Chondrocyte (in vitro differentiated cells): ENCODE results near the gene ADORA1. TPM values are rescaled to one million over a fixed set of nuclear protein-coding genes. Genes with fewer than 3 reads are reported as not detected.

Experiments
- DNase-seq: peaks from one replicate; pipeline ENCODE4 v3.0.0; 2021; ENCODE audit warnings: mixed read lengths, low spot score
- H3K27ac Mint-ChIP-seq: one replicate; pipeline ENCODE4 v1.8.0; 2021; ENCODE audit warnings: mild to moderate bottlenecking, moderate library complexity, mixed read lengths; ENCODE audit not compliant: unreplicated experiment
- H3K27me3 Mint-ChIP-seq: 2 replicates; pipeline ENCODE4 v1.8.0; 2021; ENCODE audit warnings: low read depth, mixed read lengths
- H3K36me3 Mint-ChIP-seq: 2 replicates; pipeline ENCODE4 v1.8.0; 2021; ENCODE audit warnings: low read depth, mixed read lengths
- H3K4me1 Mint-ChIP-seq: 2 replicates; pipeline ENCODE4 v1.8.0; 2021; ENCODE audit warnings: low read depth, mild to moderate bottlenecking, mixed read lengths
- H3K4me3 Mint-ChIP-seq: one replicate; pipeline ENCODE4 v1.8.0; 2021; ENCODE audit warnings: mild to moderate bottlenecking, moderate library complexity, mixed read lengths; ENCODE audit not compliant: unreplicated experiment
- H3K9me3 Mint-ChIP-seq: 2 replicates; pipeline ENCODE4 v1.8.0; 2021; ENCODE audit warnings: low read depth, mixed read lengths
- CTCF ChIP-seq: fragments of 200-600 bp; sonication (generic); IDR thresholded peaks from 2 replicates; pipeline ENCODE4 v1.5.0; 2021; ENCODE audit warnings: antibody characterized with exemption, mild to moderate bottlenecking, moderate library complexity
- total RNA-seq: library from RNA; stranded (reverse); gene quantifications from 3 replicates; pipeline ENCODE4 v1.2.1, GENCODE V29; 2021

ADORA1 gene
- total RNA-seq, 1 donor from 2014 or later = 1.7 TPM

GRCh38 chr1:203167026-203167912 is 39.7 kb downstream of the ADORA1 start:
- H3K9me3 Mint-ChIP-seq = no peaks in the 10 kb centered on the region
- H3K4me3 Mint-ChIP-seq = no peak overlapping the region
- no peak for DNase-seq
- no peak for TF ChIP-seq CTCF
- peaks cover 27% of the 10 kb centered on the region for H3K27me3 Mint-ChIP-seq
- H3K36me3 Mint-ChIP-seq = peaks cover 3% of the 10 kb centered on the region
- H3K4me1 Mint-ChIP-seq = no peaks in the 10 kb centered on the region
- H3K27ac Mint-ChIP-seq = no peak overlapping the region

- H3K27me3 Mint-ChIP-seq = peaks cover 22% of the 10 kb centered on the region
- no peak for TF ChIP-seq CTCF
- H3K27ac Mint-ChIP-seq = no peak overlapping the region
- H3K4me3 Mint-ChIP-seq = no peak overlapping the region
- no peaks in the 10 kb centered on the region for H3K9me3 Mint-ChIP-seq
- DNase-seq = no peak
- H3K4me1 Mint-ChIP-seq = no peaks in the 10 kb centered on the region
- peaks cover 3% of the 10 kb centered on the region for H3K36me3 Mint-ChIP-seq
Observed at GRCh38 chr1:203167913-203168200, 40.3 kb downstream of the ADORA1 start.

- no peak overlapping the region for H3K4me3 Mint-ChIP-seq
- H3K36me3 Mint-ChIP-seq = peaks cover 3% of the 10 kb centered on the region
- H3K27ac Mint-ChIP-seq = no peak overlapping the region
- DNase-seq = no peak
- H3K27me3 Mint-ChIP-seq = peaks cover 18% of the 10 kb centered on the region
- TF ChIP-seq CTCF = no peak
- H3K9me3 Mint-ChIP-seq = no peaks in the 10 kb centered on the region
- H3K4me1 Mint-ChIP-seq = no peaks in the 10 kb centered on the region
Observed at GRCh38 chr1:203168256-203168786, 40.8 kb downstream of the ADORA1 start.

GRCh38 chr1:203168991-203169390 is 41.5 kb downstream of the ADORA1 start:
- Mint-ChIP-seq H3K36me3 (peaks cover 3% of the 10 kb centered on the region), H3K27me3 (peaks cover 17% of the 10 kb centered on the region), H3K27ac (no peak overlapping the region), H3K9me3 (no peaks in the 10 kb centered on the region), H3K4me3 (no peak overlapping the region), H3K4me1 (no peaks in the 10 kb centered on the region)
- DNase-seq = no peak
- TF ChIP-seq CTCF = no peak

GRCh38 chr1:203169770-203170520 is 42.4 kb downstream of the ADORA1 start:
- DNase-seq = no peak
- H3K9me3 Mint-ChIP-seq = no peaks in the 10 kb centered on the region
- peaks cover 3% of the 10 kb centered on the region for H3K36me3 Mint-ChIP-seq
- no peaks in the 10 kb centered on the region for H3K4me1 Mint-ChIP-seq
- no peak overlapping the region for H3K27ac Mint-ChIP-seq
- TF ChIP-seq CTCF = no peak
- H3K27me3 Mint-ChIP-seq = peaks cover 11% of the 10 kb centered on the region
- H3K4me3 Mint-ChIP-seq = no peak overlapping the region
